IPS-18c (cell line): ENCODE data around the gene PACS2.

ENCODE experiments used
- H3K4me3 ChIP-seq: 2 replicates; pipeline ENCODE4 v1.7.0; 2013; ENCODE audit warnings: low read depth, mild to moderate bottlenecking, low read length, moderate library complexity; ENCODE audit not compliant: insufficient read depth
- H3K9me3 ChIP-seq: one replicate; pipeline ENCODE4 v1.6.1; 2013; ENCODE audit warnings: mild to moderate bottlenecking, low read length, moderate library complexity; ENCODE audit not compliant: control insufficient read depth, insufficient read depth

PACS2 gene

DNA sequence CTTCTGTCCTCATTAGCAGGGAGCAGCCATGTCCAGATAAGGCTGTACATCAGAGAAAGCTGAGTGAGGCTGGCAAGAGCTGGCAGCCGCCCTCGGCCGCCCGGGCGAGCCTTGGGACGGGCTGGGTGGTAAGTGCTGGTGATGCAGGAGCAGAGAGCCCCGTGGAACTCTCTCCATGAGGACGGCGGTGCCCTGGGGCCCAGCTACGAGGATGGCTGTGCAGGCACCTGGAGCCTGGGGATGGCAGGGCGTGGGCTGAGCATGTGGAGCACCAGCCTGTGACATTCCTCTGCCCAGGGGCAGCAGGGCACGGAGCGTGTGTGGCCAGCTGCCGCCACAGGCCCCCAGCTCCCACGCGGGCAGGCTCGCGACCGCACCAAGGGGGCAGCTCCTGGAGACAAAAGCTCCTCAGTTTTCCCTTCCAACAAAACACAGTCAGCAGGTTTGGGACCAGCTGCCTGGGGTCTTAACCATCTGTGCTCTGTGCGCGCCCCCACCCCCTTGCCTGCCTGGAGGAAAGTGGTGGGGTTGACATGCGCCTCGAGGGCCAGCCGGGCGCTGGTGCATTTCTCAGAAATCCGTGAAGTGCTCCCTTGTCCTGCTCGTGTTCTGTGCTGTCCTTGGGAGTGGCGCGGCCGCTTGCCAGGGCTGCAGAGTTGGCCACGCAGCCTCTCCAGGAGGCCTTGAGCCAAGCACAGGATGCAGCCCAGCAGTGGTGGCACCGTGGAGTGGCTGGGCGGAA, 21.4 kb downstream of the PACS2 start:
- Histone ChIP-seq H3K4me3 (no peak overlapping the region), H3K9me3 (no peaks in the 10 kb centered on the region)

DNA sequence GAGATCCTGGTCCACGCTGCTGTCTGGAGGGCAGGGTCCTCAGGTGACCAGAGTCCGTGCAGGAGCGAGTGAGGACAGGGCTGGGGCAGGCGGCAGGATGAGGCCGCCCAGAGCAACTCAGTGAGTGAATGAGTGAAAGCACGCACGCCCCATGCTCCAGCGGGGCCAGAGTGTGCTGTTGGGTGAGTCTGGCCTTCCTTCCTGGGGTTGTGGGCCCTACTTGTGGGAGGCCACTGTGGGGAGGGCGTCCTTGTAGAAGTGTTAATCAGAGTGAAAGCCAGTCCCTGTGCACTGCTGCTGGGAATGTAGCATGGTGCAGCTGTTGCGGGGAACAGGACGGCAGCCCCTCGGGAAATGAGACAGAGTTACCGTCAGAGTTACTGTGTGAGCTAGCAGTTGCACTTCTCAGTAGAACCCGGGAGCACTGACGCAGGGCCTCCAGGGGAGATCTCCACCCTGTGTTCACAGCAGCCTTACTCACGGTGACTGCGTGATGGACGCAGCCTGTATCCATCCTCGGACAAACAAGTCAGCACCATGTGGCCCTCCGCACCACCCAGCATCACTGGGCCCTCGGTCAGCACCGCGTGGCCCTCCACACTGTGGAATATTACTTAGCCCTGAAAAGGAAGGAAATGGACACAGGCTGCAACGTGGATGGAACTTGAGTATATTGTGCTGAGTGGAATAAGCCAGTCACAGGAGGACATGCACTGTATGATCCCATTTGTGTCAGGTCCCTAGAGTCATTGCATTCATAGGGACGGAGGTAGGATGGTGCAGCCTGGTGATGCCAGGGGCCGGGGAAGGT, 22.1 kb downstream of the PACS2 start:
- no peaks in the 10 kb centered on the region for H3K9me3 ChIP-seq
- no peak overlapping the region for H3K4me3 ChIP-seq

DNA sequence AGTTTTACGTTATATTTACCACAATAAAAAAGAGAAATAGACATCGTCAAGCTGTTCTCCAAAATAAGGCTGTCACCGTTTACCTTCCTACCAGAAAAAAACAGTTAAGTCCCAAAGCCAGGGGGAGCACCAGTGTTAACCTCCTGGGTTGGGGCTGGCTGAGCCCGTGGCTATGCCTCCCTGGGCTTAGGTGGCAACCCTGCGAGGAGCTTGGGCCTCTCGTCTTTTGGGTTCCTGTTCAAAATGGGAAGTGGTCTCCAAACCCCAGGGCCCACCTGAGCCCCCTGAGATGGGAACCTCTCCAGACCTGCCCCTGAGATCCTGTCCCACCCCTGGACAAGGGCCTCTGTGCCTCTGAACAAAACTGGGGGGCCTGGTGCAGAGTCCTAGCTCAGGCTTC, 22.9 kb downstream of the PACS2 start:
- Histone ChIP-seq H3K4me3 (no peak overlapping the region), H3K9me3 (no peaks in the 10 kb centered on the region)

DNA sequence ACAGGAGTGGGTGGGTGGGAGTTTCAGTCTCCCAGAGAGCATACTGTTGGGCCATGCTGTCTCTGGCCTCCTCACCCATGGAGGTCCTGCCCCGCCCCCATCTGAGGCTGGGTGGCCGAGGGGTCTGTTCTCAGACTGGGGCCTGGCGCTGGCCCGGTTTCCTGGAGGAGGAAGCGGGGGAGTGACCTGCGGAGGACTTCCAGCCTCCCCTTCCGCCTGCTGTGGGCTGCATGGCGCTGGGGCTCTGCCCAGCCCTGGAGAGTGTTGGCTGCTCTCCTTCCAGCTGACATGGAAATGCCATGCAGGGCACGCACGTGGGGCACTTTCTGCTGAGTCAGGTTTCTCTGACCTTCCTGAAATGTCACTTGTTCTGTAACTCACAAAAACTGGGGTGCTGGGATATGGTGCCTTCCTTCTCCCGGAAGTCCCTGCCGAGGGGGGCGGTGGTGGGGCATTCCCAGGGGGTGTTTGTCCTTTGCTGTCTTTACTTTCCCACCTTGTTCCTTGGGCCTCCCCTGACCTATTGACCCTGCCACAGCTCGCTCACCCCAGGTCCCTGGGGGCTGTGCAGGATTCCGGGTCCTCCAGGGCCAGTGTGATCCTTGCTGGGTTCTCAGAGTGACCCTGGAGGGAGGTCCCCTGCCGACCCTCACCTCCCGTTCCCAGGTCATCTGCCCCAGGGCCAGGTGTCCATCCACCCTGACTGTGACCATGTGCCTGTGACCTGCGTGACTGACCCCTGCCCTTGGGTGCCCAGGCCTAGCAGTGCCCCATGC, 23.6 kb downstream of the PACS2 start:
- H3K4me3 ChIP-seq, result no peak overlapping the region
- no peaks in the 10 kb centered on the region for H3K9me3 ChIP-seq

DNA sequence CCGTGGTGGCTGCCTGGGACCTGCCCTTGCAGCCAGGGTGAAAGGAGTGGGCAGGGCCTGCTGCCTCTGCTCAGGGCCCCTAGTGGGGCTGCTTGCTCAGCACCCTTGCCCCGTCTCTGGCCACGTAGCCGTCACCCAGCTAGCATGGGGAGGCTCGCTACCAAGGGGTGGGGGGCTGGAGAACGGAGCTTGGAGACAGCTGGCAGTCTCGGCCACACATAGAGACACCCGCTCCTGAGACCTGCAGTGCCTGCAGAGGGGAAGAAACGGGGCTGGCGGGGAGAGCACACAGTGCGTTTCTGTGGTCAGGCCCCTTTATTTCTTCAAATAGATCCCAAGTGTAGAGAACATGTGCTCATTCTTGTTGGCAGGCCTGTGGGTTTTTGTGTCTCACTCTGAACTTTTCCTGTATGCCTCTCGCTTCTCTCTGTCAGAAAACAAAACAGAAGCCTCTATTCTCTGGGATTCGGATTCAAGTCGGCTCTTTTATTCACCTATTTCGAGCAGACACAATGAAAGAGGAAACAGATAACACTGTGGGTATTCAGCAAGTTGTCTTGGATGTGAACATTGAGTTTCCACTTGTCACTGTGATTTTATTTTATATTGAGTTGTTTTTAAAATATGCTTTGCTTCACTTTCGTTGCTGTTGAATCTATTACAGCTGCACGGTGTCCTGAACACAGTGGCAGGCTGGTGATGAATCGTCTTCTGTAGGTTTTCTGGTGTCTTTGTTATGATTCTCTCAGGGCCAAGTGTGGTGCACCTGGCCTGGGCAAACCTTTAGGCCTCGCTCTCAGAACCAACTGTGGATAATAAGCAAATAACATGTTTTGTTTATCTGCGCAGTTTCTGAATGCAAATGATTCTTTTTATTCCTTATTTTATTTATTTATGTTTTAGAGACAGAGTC, 26.5 kb downstream of the PACS2 start:
- no peak overlapping the region for H3K4me3 ChIP-seq
- H3K9me3 ChIP-seq, result no peaks in the 10 kb centered on the region

DNA sequence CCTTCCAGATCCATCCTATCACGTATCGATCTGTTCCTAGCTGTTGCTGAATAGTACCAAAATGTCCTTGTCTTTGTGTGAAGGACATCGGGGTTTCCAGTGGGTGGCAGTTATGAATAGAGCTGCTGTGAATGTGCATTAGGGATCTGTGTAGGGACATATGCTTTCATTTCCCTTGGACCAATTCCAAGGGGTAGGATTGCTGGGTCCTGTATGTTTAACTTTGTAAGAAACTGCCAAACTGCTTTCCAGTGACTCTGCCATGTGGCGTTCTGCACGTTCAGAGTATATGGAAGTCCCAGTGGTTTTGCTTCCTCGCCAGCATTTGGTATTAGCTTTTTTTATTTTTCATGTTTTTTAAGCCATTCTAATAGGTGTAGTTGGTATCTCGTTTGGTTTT, 28.6 kb downstream of the PACS2 start:
- no peaks in the 10 kb centered on the region for H3K9me3 ChIP-seq
- no peak overlapping the region for H3K4me3 ChIP-seq

DNA sequence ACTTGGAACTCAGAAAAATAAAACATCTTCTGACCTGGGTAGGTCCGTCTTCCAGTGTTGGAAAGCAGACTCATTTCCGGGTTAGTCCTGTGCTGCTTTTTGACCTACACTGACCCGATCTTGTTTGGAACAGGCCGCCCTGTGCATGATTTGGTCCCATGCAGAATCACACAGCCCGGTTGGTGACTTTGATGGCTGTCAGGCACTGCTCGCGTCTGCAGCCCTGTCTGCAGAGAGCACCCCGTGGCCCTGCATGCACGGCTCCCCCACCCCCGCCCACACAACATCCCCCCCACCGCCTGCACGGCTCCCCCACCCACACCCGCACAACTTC, 31.6 kb downstream of the PACS2 start:
- Histone ChIP-seq H3K4me3 (no peak overlapping the region), H3K9me3 (no peaks in the 10 kb centered on the region)

DNA sequence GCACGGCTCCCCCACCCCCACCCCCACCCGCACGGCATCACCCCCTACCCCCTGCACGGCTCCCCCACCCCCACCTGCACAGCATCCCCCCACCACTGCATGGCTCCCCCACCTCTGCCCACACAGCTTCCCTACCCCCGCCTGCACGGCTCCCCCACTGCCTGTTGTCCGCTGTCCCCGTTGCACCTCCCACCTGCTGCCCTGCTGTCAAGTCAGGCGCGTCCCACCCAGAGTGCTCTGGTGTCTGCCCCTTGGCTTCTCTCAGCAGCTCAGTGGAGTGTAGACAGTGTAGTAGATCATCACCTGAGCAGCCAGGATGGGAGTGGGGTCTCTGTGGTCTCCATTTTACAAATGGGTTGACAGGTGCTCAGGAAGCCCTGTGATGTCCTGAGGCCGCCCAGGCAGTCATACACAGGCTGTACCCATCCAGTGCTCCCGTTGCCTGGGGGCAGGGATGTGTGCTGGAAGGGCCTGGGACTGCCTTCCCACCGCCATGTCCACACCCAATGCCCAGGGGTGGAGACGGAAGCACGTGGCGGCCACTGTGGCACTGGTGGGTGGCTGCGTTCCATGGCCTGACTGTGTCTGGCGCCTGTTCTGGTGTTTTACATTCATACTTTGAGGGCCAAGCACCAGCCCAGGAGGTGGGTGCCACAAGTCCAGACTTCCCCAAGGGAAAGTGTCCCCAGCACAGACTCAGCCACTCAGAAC, 32.5 kb downstream of the PACS2 start:
- Histone ChIP-seq H3K4me3 (no peak overlapping the region), H3K9me3 (no peaks in the 10 kb centered on the region)

DNA sequence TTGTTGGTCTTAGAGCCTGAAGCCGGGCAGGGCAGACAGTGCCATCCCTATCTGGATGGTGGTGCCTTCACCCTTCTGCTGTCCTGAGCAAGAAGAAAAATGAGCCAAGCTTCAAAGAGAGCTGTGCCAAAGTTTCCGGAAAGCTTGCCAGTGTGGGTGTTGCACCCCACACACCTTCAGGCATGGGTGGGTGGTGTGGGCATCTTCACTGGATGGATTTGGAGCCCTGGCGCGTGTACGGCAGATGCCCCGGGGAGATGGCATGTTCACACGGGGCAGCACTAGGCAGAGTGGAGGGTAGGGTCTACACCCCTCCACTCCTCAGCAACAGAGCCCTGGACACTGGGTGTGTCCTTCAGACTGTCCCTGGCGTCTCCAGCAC, 33.0 kb downstream of the PACS2 start:
- Histone ChIP-seq H3K9me3 (no peaks in the 10 kb centered on the region), H3K4me3 (no peak overlapping the region)

DNA sequence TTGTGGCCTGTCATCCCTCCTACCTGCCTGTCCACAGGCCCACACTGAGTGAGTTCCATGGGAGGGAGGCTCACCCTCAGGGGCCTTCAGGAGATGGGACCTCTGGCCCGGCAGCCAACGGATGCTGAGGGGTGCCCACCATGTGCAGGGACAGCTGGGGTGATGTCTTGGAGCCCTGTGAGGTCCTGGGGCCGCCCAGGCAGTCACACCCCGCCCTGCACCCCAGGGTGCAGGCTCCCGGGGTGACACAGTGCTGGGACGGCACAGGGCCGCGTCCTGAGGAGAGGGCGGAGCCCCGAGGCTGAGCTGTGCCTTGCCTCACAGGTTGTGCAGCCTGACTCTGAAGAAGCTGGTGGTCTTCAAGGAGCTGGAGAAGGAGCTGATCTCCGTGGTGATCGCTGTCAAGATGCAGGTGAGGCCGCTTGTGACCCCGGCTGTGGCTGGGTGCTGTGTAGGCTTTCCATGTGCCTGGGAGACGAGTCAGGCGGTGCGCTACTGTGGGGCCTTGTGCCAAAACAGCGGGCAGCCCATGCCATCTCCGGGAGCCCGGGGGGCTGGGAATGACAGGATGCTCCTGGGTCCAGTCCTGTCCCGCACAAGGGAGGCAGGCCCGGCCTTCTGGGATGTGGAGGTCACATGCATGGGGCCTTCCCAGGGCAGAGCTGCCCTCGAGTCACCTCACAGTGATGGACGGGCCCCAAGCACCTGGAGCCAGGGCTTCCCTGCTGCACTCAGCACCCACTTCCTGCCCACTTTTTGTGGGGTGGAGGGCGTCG, 33.8 kb downstream of the PACS2 start:
- Histone ChIP-seq H3K9me3 (no peaks in the 10 kb centered on the region), H3K4me3 (no peak overlapping the region)

DNA sequence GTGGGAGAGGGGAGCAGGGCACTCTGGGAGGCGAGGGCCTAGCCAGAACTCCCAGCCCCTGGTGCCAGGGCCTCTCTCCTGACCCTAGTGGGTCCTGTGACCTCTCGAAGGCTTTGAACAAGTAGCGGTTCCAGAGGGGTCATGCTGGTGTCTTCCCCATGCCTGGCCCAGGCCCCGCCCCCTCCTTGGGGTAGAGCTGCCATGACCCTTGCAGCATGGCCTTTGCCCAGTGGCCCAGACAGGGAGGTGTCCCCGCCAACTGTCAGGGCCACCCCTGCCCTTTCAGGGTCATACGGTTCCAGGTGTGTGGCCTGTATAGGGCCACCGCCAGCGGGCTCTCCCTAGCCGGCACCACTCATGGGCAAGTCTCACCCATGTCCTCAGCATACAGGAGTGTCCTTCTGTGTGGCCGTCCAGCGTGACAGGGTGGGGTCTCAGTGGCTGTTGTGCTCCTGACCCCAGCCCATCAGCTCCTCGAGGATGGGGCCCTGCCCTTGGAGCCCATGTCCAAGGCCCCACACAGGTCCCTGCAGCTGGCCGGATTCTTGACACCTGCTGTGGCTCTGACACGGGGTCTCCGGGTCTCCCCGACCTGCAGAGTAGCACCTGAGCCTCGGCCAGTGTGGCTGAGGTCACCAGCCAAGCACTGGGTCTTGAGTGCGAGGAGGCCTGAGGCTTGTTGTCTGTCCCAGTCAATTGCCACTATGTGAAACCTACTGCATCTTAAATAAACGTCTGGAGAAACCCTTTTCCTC, 34.6 kb downstream of the PACS2 start:
- Histone ChIP-seq H3K9me3 (no peaks in the 10 kb centered on the region), H3K4me3 (no peak overlapping the region)

DNA sequence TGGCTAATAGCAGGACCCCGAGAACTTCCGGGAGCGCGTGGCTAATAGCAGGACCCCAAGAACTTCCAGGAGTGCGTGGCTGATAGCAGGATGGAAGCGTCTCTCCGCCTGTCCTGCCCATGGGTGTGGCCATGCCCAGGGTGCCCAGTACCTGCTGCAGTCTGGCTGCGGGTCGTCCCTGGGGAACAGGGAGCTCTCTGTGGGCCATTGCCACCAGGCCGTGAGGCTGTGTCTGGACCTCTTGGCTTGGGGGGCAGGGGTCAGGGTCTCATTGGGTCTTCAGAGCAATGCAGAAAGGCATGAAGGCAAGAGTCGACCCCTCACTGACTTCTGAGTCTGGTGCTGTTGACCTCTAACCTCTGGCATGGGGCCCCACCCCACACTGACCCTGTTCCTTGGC, 35.4 kb downstream of the PACS2 start:
- Histone ChIP-seq H3K9me3 (no peaks in the 10 kb centered on the region), H3K4me3 (no peak overlapping the region)

DNA sequence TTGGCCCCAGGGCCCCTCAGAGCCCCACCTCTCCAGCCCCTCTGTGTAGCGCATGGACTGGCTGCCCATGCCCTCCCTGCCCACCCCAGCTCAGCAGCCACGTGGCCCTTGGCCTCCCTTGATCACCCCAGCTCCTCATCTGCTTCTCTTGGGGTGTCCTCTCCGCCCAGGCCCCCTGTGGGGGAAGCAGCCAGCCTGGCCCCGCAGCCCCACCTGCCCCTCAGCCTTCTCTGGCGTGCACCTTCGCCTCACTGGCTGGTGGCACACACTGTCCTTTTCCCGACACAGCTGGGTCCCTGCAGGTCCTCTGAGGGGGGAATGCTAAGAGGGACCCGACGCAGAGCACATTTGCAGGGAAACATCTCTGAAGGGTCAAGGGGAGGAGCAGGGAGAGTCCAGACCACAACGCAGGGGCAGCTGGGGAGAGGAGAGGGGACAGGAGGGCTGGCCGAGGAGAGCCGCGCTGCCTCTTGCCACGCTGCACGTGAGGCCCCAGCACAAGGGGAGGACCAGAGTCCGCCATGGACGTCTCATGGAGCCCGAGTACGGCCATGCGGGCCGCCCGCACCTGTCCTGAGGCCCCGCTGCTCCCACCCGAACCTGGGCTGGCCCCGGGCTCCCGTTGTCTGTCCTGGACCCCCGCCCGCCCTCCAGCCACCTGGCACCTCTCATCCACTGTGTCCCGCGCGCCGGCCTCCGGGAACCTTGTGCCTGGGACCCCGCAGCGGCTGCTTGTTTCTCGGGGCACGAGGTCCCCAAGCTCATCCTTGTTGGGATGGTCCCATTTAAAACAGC, 36.1 kb downstream of the PACS2 start:
- no peaks in the 10 kb centered on the region for H3K9me3 ChIP-seq
- no peak overlapping the region for H3K4me3 ChIP-seq

DNA sequence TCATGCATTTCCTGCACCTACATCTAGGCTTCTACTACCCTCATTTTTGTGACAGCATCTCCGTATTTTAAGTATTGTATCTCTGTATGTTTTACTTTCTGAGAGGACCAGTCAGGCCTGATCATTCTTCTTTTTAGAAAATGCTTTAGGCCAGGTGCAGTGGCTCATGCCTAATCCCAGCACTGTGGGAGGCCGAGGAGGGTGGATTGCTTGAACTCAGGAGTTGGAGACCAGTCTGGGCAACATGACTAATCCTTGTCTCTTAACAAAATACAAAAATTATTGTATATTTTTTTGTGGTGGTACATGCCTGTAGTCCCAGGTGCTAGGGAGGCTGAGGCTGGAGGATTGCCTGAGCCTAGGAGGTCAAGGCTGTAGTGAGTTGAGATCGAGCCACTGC, 36.9 kb downstream of the PACS2 start:
- H3K4me3 ChIP-seq, result no peak overlapping the region
- H3K9me3 ChIP-seq, result no peaks in the 10 kb centered on the region
